22Rv1 (cell line): ENCODE data around the gene FAM76B.

ENCODE experiments used
- H3K27ac ChIP-seq: fragments of 450-650 bp; 2 replicates; pipeline ENCODE4 v1.5.1; 2017
- CTCF ChIP-seq: fragments of 450-650 bp; IDR thresholded peaks from 2 replicates; pipeline ENCODE4 v1.5.1; 2017; ENCODE audit warnings: mild to moderate bottlenecking
- ZFX ChIP-seq: fragments of 450-650 bp; IDR thresholded peaks from 2 replicates; pipeline ENCODE4 v1.6.1; 2017; ENCODE audit warnings: antibody characterized with exemption, borderline replicate concordance

The FAM76B gene

GRCh38 chr11:95751515-95751914 is 38.1 kb downstream of the FAM76B start:
- TF ChIP-seq CTCF, result no peak
- no peak for TF ChIP-seq ZFX
- H3K27ac ChIP-seq, result no peak overlapping the region

DNA sequence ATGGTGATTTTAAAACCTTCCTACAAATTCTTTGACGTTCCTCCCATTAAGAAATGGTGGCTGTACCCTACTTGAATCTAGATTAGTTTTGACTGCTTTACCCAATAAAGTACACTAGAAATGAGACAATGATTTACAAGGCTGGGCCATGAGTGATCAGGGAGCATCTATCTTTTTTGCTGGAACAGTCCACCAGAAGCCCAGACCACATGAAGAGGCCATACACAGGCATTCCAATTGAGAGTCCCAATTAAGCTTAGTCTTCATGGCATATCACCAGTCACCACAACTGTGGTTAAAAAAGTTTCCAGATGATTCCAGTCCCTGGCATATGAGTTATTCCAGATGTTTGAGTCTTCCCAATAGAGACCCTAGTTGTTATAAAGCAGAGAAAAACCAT is 39.5 kb downstream of the FAM76B start:
- no peak for TF ChIP-seq CTCF
- TF ChIP-seq ZFX, result no peak
- H3K27ac ChIP-seq, result no peak overlapping the region

DNA sequence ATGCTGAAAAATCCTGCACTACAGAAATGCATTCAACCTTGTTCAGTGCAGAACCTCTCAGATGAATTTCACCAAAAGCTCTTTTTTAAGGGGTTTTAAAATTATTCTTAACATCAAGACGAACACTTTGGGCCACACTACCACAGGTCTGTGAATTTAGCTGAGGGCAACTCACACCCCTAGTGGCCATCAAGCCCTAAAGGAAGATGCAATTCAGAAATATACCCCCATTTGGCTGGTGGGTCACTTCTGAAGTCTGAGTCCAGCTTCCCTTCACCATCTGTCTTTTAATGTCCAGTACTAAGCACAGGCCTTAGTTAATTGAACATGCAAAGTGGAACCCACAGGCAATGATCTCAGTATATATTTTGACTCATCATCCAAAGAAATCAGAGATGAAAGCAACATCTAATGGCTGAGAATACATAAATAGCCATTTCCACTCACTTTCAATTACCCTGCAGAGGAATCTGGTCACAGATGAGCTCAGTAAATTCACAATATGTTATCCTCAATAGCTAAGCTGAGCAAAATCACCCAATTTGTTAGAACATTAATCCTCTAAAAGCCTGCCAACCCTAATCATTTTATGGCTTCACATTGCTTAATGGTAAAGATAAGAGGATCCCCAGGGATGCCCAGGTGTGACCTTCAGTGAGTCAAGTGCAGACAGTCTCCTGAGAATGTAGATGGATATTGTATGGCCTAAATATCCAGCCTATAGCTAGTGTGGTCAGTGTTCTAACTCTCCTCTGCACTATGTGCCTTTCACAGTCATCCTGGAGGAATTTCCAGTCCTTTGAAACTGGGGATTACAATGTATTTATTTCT is 50.3 kb downstream of the FAM76B start:
- no peak overlapping the region for H3K27ac ChIP-seq
- TF ChIP-seq CTCF, result no peak
- no peak for TF ChIP-seq ZFX

DNA sequence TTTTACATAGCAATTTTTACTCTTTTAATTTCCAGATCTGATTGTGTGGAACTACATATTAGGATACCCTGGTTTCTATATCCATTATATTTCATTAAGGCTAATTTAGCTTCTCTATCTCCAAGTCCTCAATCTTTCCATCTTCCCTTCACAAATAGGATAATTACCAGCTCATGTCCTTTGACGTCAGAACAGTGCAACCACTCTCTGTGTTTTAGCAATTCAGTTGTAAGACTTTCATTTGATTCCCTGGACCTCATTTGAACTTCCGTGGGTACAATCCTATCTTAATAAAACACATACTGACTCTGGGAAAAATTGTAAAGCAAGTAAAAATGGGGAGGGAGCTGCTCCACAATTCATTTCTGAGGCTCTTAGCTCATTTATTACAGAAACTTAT is 52.8 kb downstream of the FAM76B start:
- TF ChIP-seq CTCF (no peak), ZFX (no peak)
- no peak overlapping the region for H3K27ac ChIP-seq

GRCh38 chr11:95736355-95736754 is 53.2 kb downstream of the FAM76B start:
- H3K27ac ChIP-seq, result no peak overlapping the region
- TF ChIP-seq CTCF (no peak), ZFX (no peak)

DNA sequence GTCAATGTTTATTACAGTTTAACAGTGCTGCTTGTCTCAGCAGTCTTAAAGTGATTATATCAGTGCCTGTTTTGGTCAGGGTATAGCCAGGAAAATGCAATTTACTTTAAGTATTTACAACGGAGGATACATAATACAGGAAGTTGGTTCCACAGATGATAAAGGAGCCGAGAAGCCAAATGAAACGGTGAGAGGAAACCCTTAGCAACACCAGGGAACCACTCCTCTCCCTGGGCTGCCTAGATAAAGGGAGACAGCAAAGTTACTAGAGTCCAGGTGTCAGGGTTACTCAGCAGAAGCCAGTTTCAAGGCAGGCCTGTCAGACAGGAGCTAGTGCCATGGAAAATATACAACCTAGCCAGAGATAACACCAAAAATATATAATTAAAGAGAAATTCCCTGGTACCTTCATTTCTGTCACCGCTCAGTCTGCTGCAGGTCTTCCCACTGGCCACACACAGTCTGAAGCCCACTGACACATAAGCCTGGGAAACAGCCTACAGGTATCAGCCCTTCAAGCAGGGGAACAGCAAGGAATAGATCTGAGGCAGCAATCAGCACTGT is 55.5 kb downstream of the FAM76B start:
- TF ChIP-seq CTCF (no peak), ZFX (no peak)

GRCh38 chr11:95732930-95733602 is 56.5 kb downstream of the FAM76B start:
- no peak for TF ChIP-seq ZFX
- TF ChIP-seq CTCF, result no peak
- H3K27ac ChIP-seq, result no peak overlapping the region

More for the DNA sequence above, 55.5 kb downstream of the FAM76B start:
- no peak overlapping the region for H3K27ac ChIP-seq
